ENCODE measurements around the gene CYP21A2.
"Not testable (repeated sequence)": the region's sequence is repeated elsewhere in the genome, so short reads cannot be mapped to it uniquely, and the experiment has no call there.

CYP21A2 gene

GRCh38 chr6:32046450-32047083 is 8.4 kb downstream of the CYP21A2 start:
- Histone ChIP-seq H3K9ac (ENCODE audit: low read length) (no peak overlapping the region), H3K79me2 (ENCODE audit: low read length) (no peaks in the 10 kb centered on the region), H3K27me3 (ENCODE audit: low read depth, low read length) (peaks cover 6% of the 10 kb centered on the region), H4K20me1 (ENCODE audit: insufficient read depth, low read length) (no peaks in the 10 kb centered on the region), H3K36me3 (replicated peaks; ENCODE audit: low read depth, low read length) (no peaks in the 10 kb centered on the region), H3K4me2 (ENCODE audit: low read length) (no peak overlapping the region), H3K9me3 (ENCODE audit: insufficient read depth, low read length) (no peaks in the 10 kb centered on the region), H3K4me3 (ENCODE audit: low read length) (no peak overlapping the region), H3K27ac (ENCODE audit: low read length) (no peak overlapping the region), H2AFZ (ENCODE audit: low read depth, low read length) (no peak overlapping the region), H3K4me1 (ENCODE audit: low read length) (peaks cover 4% of the 10 kb centered on the region; the same call in 1 of the 2 replicates)
- TF ChIP-seq EZH2phosphoT487 (IDR thresholded peaks at IDR 0.05; ENCODE audit: low read depth), result no peak
- no peak for TF ChIP-seq CTCF (IDR thresholded peaks at IDR 0.05; ENCODE audit: low read depth, low read length)

- no peaks in the 10 kb centered on the region for H4K20me1 ChIP-seq (ENCODE audit: insufficient read depth, low read length)
- peaks cover 4% of the 10 kb centered on the region; the same call in 1 of the 2 replicates for H3K4me1 ChIP-seq (ENCODE audit: low read length)
- peaks cover 6% of the 10 kb centered on the region for H3K27me3 ChIP-seq (ENCODE audit: low read depth, low read length)
- no peak overlapping the region for H3K27ac ChIP-seq (ENCODE audit: low read length)
- no peaks in the 10 kb centered on the region for H3K9me3 ChIP-seq (ENCODE audit: insufficient read depth, low read length)
- no peak overlapping the region for H3K4me2 ChIP-seq (ENCODE audit: low read length)
- no peak overlapping the region for H2AFZ ChIP-seq (ENCODE audit: low read depth, low read length)
- H3K9ac ChIP-seq (ENCODE audit: low read length), result no peak overlapping the region
- H3K79me2 ChIP-seq (ENCODE audit: low read length), result no peaks in the 10 kb centered on the region
- no peaks in the 10 kb centered on the region for H3K36me3 ChIP-seq (replicated peaks; ENCODE audit: low read depth, low read length)
- TF ChIP-seq EZH2phosphoT487 (IDR thresholded peaks at IDR 0.05; ENCODE audit: low read depth) (no peak), CTCF (IDR thresholded peaks at IDR 0.05; ENCODE audit: low read depth, low read length) (no peak)
- H3K4me3 ChIP-seq (ENCODE audit: low read length), result no peak overlapping the region
Measured at GRCh38 chr6:32047084-32047478, 8.9 kb downstream of the CYP21A2 start.

GRCh38 chr6:32047539-32047854 is 9.3 kb downstream of the CYP21A2 start:
- H3K9ac ChIP-seq (ENCODE audit: low read length), result no peak overlapping the region
- peaks cover 6% of the 10 kb centered on the region for H3K27me3 ChIP-seq (ENCODE audit: low read depth, low read length)
- H4K20me1 ChIP-seq (ENCODE audit: insufficient read depth, low read length), result no peaks in the 10 kb centered on the region
- H3K4me3 ChIP-seq (ENCODE audit: low read length), result no peak overlapping the region
- no peak for TF ChIP-seq EZH2phosphoT487 (IDR thresholded peaks at IDR 0.05; ENCODE audit: low read depth)
- no peak for TF ChIP-seq CTCF (IDR thresholded peaks at IDR 0.05; ENCODE audit: low read depth, low read length)
- H3K36me3 ChIP-seq (replicated peaks; ENCODE audit: low read depth, low read length), result no peaks in the 10 kb centered on the region
- H2AFZ ChIP-seq (ENCODE audit: low read depth, low read length), result peak overlapping the region; percentile 97; the same call in 1 of the 2 replicates
- H3K4me1 ChIP-seq (ENCODE audit: low read length), result peaks cover 4% of the 10 kb centered on the region; the same call in 1 of the 2 replicates
- H3K79me2 ChIP-seq (ENCODE audit: low read length), result no peaks in the 10 kb centered on the region
- H3K4me2 ChIP-seq (ENCODE audit: low read length), result no peak overlapping the region
- H3K27ac ChIP-seq (ENCODE audit: low read length), result no peak overlapping the region
- H3K9me3 ChIP-seq (ENCODE audit: insufficient read depth, low read length), result no peaks in the 10 kb centered on the region

GRCh38 chr6:32047855-32048766 is 9.9 kb downstream of the CYP21A2 start:
- H3K9me3 ChIP-seq (ENCODE audit: insufficient read depth, low read length), result no peaks in the 10 kb centered on the region
- peaks cover 4% of the 10 kb centered on the region; the same call in 1 of the 2 replicates for H3K4me1 ChIP-seq (ENCODE audit: low read length)
- peak overlapping the region; percentile 13; the same call in 1 of the 2 replicates for H3K9ac ChIP-seq (ENCODE audit: low read length)
- H4K20me1 ChIP-seq (ENCODE audit: insufficient read depth, low read length), result no peaks in the 10 kb centered on the region
- H3K4me3 ChIP-seq (ENCODE audit: low read length), result peak overlapping the region; percentile 69
- no peaks in the 10 kb centered on the region for H3K36me3 ChIP-seq (replicated peaks; ENCODE audit: low read depth, low read length)
- no peak overlapping the region for H3K27ac ChIP-seq (ENCODE audit: low read length)
- H3K27me3 ChIP-seq (ENCODE audit: low read depth, low read length), result peaks cover 6% of the 10 kb centered on the region
- H3K79me2 ChIP-seq (ENCODE audit: low read length), result no peaks in the 10 kb centered on the region
- peak overlapping the region; percentile 97 for H2AFZ ChIP-seq (ENCODE audit: low read depth, low read length)
- peak overlapping the region; percentile 70 for H3K4me2 ChIP-seq (ENCODE audit: low read length)
- TF ChIP-seq CTCF (IDR thresholded peaks at IDR 0.05; ENCODE audit: low read depth, low read length) (peak; percentile 52), EZH2phosphoT487 (IDR thresholded peaks at IDR 0.05; ENCODE audit: low read depth) (no peak)

- not testable (repeated sequence) for H3K27me3 ChIP-seq (ENCODE audit: low read depth, low read length); H3K9ac ChIP-seq (ENCODE audit: low read length); H3K27ac ChIP-seq (ENCODE audit: low read length); H3K4me3 ChIP-seq (ENCODE audit: low read length); H3K4me2 ChIP-seq (ENCODE audit: low read length); H4K20me1 ChIP-seq (ENCODE audit: insufficient read depth, low read length); H3K9me3 ChIP-seq (ENCODE audit: insufficient read depth, low read length); H3K36me3 ChIP-seq (replicated peaks; ENCODE audit: low read depth, low read length); H3K79me2 ChIP-seq (ENCODE audit: low read length); H2AFZ ChIP-seq (ENCODE audit: low read depth, low read length); H3K4me1 ChIP-seq (ENCODE audit: low read length)
Measured at GRCh38 chr6:32049149-32049548, 10.9 kb downstream of the CYP21A2 start.

GRCh38 chr6:32049736-32050135 is 11.5 kb downstream of the CYP21A2 start:
- not testable (repeated sequence) for H4K20me1 ChIP-seq (ENCODE audit: insufficient read depth, low read length); H3K79me2 ChIP-seq (ENCODE audit: low read length); H3K27ac ChIP-seq (ENCODE audit: low read length); H3K9me3 ChIP-seq (ENCODE audit: insufficient read depth, low read length); H2AFZ ChIP-seq (ENCODE audit: low read depth, low read length); H3K4me3 ChIP-seq (ENCODE audit: low read length); H3K4me2 ChIP-seq (ENCODE audit: low read length); H3K36me3 ChIP-seq (replicated peaks; ENCODE audit: low read depth, low read length); H3K27me3 ChIP-seq (ENCODE audit: low read depth, low read length); H3K9ac ChIP-seq (ENCODE audit: low read length); H3K4me1 ChIP-seq (ENCODE audit: low read length)

Data from OCI-LY3 (cell line).